Measurements from ENCODE around the gene DPY19L1.
"Not testable (repeated sequence)": the region's sequence is repeated elsewhere in the genome, so short reads cannot be mapped to it uniquely, and the experiment has no call there.

DPY19L1 gene

GRCh38 chr7:35019801-35020200 lies 17.5 kb downstream of the DPY19L1 start:
- no peak overlapping the region for H3K27ac ChIP-seq (ENCODE audit: insufficient read depth, low read length, poor library complexity, severe bottlenecking)
- no peaks in the 10 kb centered on the region for H3K27me3 ChIP-seq (replicated peaks; ENCODE audit: control insufficient read depth, insufficient read depth, low read length, poor library complexity, severe bottlenecking)
- no peak overlapping the region for H3K4me3 ChIP-seq (ENCODE audit: insufficient read depth, low read depth, low read length, poor library complexity, severe bottlenecking)
- no peak for DNase-seq
- no peaks in the 10 kb centered on the region for H3K9me3 ChIP-seq (ENCODE audit: control insufficient read depth, low read length)
- peaks cover 4% of the 10 kb centered on the region for H3K36me3 ChIP-seq (ENCODE audit: control insufficient read depth, insufficient read depth, low read length)
- no peaks in the 10 kb centered on the region for H3K4me1 ChIP-seq (ENCODE audit: control insufficient read depth, insufficient read depth, low read length, poor library complexity, severe bottlenecking)

- no peaks in the 10 kb centered on the region for H3K9me3 ChIP-seq (ENCODE audit: control insufficient read depth, low read length)
- no peak overlapping the region for H3K27ac ChIP-seq (ENCODE audit: insufficient read depth, low read length, poor library complexity, severe bottlenecking)
- DNase-seq, result no peak
- H3K27me3 ChIP-seq (replicated peaks; ENCODE audit: control insufficient read depth, insufficient read depth, low read length, poor library complexity, severe bottlenecking), result no peaks in the 10 kb centered on the region
- H3K36me3 ChIP-seq (ENCODE audit: control insufficient read depth, insufficient read depth, low read length), result peaks cover 4% of the 10 kb centered on the region
- H3K4me1 ChIP-seq (ENCODE audit: control insufficient read depth, insufficient read depth, low read length, poor library complexity, severe bottlenecking), result no peaks in the 10 kb centered on the region
- no peak overlapping the region for H3K4me3 ChIP-seq (ENCODE audit: insufficient read depth, low read depth, low read length, poor library complexity, severe bottlenecking)
Measured at GRCh38 chr7:35019179-35019729, 18.0 kb downstream of the DPY19L1 start.

GRCh38 chr7:35015346-35015859 lies 21.9 kb downstream of the DPY19L1 start:
- no peak for DNase-seq
- Histone ChIP-seq H3K9me3 (ENCODE audit: control insufficient read depth, low read length) (no peaks in the 10 kb centered on the region), H3K27me3 (replicated peaks; ENCODE audit: control insufficient read depth, insufficient read depth, low read length, poor library complexity, severe bottlenecking) (no peaks in the 10 kb centered on the region), H3K4me1 (ENCODE audit: control insufficient read depth, insufficient read depth, low read length, poor library complexity, severe bottlenecking) (no peaks in the 10 kb centered on the region), H3K27ac (ENCODE audit: insufficient read depth, low read length, poor library complexity, severe bottlenecking) (no peak overlapping the region), H3K36me3 (ENCODE audit: control insufficient read depth, insufficient read depth, low read length) (peaks cover 8% of the 10 kb centered on the region), H3K4me3 (ENCODE audit: insufficient read depth, low read depth, low read length, poor library complexity, severe bottlenecking) (no peak overlapping the region)

DNA sequence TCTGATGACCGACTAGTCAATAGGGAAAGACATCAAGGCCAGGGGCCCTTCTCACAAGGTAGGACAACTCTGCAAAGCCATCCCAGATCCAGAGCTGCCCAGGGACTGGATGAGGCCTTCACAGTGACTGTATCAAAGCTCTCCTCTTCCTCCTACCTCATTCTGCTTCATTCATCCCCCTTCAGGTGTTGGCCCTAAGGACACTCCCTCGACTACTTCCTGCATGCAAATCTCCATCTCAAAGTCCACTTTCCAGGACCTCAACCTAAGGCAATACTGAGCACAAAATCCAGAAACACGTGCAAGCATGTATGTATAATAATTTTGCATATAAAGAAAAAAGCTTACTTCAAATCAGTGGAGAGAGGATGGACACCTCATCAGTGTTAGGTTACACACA lies 25.1 kb downstream of the DPY19L1 start:
- no peaks in the 10 kb centered on the region for H3K9me3 ChIP-seq (ENCODE audit: control insufficient read depth, low read length)
- no peak overlapping the region for H3K4me3 ChIP-seq (ENCODE audit: insufficient read depth, low read depth, low read length, poor library complexity, severe bottlenecking)
- no peak for DNase-seq
- no peaks in the 10 kb centered on the region for H3K27me3 ChIP-seq (replicated peaks; ENCODE audit: control insufficient read depth, insufficient read depth, low read length, poor library complexity, severe bottlenecking)
- H3K4me1 ChIP-seq (ENCODE audit: control insufficient read depth, insufficient read depth, low read length, poor library complexity, severe bottlenecking), result no peaks in the 10 kb centered on the region
- H3K36me3 ChIP-seq (ENCODE audit: control insufficient read depth, insufficient read depth, low read length), result peaks cover 8% of the 10 kb centered on the region
- H3K27ac ChIP-seq (ENCODE audit: insufficient read depth, low read length, poor library complexity, severe bottlenecking), result no peak overlapping the region

DNA sequence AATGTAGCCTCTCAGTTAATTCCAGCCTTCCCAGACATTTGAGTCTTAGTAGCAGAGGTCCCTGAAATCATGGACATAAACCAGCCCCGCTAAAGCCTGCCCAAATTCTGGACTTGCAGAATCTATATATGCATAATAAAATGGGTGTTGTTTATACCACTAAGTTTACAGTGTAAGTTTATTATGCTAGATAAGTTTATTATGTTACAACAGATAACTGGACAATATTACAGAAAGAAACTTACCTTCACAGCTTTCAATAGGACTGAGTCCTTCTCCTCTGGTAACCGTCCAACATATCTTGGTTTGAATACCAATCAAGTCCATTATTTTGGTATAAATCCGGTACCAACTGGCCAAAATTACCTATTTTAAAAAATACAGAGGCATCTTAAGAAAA lies 26.2 kb downstream of the DPY19L1 start:
- H3K27ac ChIP-seq (ENCODE audit: insufficient read depth, low read length, poor library complexity, severe bottlenecking), result no peak overlapping the region
- H3K4me1 ChIP-seq (ENCODE audit: control insufficient read depth, insufficient read depth, low read length, poor library complexity, severe bottlenecking), result no peaks in the 10 kb centered on the region
- H3K4me3 ChIP-seq (ENCODE audit: insufficient read depth, low read depth, low read length, poor library complexity, severe bottlenecking), result no peak overlapping the region
- no peaks in the 10 kb centered on the region for H3K9me3 ChIP-seq (ENCODE audit: control insufficient read depth, low read length)
- no peak for DNase-seq
- H3K36me3 ChIP-seq (ENCODE audit: control insufficient read depth, insufficient read depth, low read length), result peaks cover 4% of the 10 kb centered on the region
- no peaks in the 10 kb centered on the region for H3K27me3 ChIP-seq (replicated peaks; ENCODE audit: control insufficient read depth, insufficient read depth, low read length, poor library complexity, severe bottlenecking)

DNA sequence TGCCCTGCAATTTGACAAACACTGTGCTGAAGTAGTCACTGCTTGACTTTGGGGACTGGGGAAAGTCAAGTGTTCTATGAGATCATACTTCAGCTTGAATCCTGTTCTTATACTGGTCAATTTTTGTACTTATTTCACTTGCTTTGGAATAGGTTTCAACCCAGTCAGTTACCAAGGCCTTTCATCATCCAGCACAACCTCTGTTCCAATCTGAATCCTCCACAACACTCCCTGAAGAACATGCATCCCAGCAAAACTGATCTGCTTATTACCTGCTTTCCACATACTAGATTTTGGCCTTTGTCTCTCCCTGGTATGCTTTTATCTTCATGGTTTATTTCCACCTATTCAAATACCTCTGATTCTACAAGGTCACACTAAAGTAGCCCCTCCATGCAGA lies 29.5 kb downstream of the DPY19L1 start:
- no peak overlapping the region for H3K4me3 ChIP-seq (ENCODE audit: insufficient read depth, low read depth, low read length, poor library complexity, severe bottlenecking)
- no peaks in the 10 kb centered on the region for H3K27me3 ChIP-seq (replicated peaks; ENCODE audit: control insufficient read depth, insufficient read depth, low read length, poor library complexity, severe bottlenecking)
- no peaks in the 10 kb centered on the region for H3K4me1 ChIP-seq (ENCODE audit: control insufficient read depth, insufficient read depth, low read length, poor library complexity, severe bottlenecking)
- H3K9me3 ChIP-seq (ENCODE audit: control insufficient read depth, low read length), result no peaks in the 10 kb centered on the region
- DNase-seq, result no peak
- H3K27ac ChIP-seq (ENCODE audit: insufficient read depth, low read length, poor library complexity, severe bottlenecking), result no peak overlapping the region
- H3K36me3 ChIP-seq (ENCODE audit: control insufficient read depth, insufficient read depth, low read length), result peaks cover 4% of the 10 kb centered on the region

GRCh38 chr7:35004531-35005095 lies 32.7 kb downstream of the DPY19L1 start:
- DNase-seq, result no peak
- Histone ChIP-seq H3K27me3 (replicated peaks; ENCODE audit: control insufficient read depth, insufficient read depth, low read length, poor library complexity, severe bottlenecking) (no peaks in the 10 kb centered on the region), H3K4me3 (ENCODE audit: insufficient read depth, low read depth, low read length, poor library complexity, severe bottlenecking) (no peak overlapping the region), H3K9me3 (ENCODE audit: control insufficient read depth, low read length) (no peaks in the 10 kb centered on the region), H3K27ac (ENCODE audit: insufficient read depth, low read length, poor library complexity, severe bottlenecking) (no peak overlapping the region), H3K36me3 (ENCODE audit: control insufficient read depth, insufficient read depth, low read length) (no peaks in the 10 kb centered on the region), H3K4me1 (ENCODE audit: control insufficient read depth, insufficient read depth, low read length, poor library complexity, severe bottlenecking) (no peaks in the 10 kb centered on the region)

DNA sequence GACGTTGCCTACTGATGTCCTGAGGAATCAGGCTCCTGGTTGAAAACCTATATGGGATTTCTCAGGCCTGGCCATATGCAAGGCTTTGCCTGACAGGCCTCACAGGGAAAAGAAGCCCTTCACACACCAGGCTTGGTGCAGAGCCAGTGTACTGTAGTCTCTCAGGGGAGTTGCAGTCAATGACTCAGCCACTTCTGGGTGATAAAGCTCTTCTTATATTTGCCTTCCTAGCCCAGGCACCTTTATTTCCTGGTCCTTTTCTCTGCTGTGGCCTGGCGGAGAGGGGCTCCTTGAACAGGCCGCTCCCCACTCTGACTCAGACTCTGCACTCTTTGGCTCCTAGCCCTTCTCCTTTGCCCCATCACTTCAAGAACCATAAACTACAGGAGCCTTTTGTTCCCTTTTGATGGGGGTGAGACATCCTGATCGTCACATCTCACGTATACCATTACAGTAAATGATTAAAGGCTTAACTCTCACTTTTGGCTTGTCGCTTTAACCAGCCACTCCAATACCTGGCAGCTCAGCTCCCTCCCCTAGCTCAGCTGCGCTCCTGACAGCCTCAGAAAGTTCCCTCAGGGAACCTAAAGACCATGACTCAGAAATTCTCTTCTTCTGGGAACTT lies 33.5 kb downstream of the DPY19L1 start:
- Histone ChIP-seq H3K27ac (ENCODE audit: insufficient read depth, low read length, poor library complexity, severe bottlenecking) (no peak overlapping the region), H3K36me3 (ENCODE audit: control insufficient read depth, insufficient read depth, low read length) (no peaks in the 10 kb centered on the region), H3K4me1 (ENCODE audit: control insufficient read depth, insufficient read depth, low read length, poor library complexity, severe bottlenecking) (no peaks in the 10 kb centered on the region), H3K9me3 (ENCODE audit: control insufficient read depth, low read length) (no peaks in the 10 kb centered on the region), H3K27me3 (replicated peaks; ENCODE audit: control insufficient read depth, insufficient read depth, low read length, poor library complexity, severe bottlenecking) (no peaks in the 10 kb centered on the region), H3K4me3 (ENCODE audit: insufficient read depth, low read depth, low read length, poor library complexity, severe bottlenecking) (no peak overlapping the region)
- DNase-seq, result no peak

- not testable (repeated sequence) for DNase-seq; H3K9me3 ChIP-seq (ENCODE audit: control insufficient read depth, low read length); H3K27ac ChIP-seq (ENCODE audit: insufficient read depth, low read length, poor library complexity, severe bottlenecking); H3K4me3 ChIP-seq (ENCODE audit: insufficient read depth, low read depth, low read length, poor library complexity, severe bottlenecking); H3K4me1 ChIP-seq (ENCODE audit: control insufficient read depth, insufficient read depth, low read length, poor library complexity, severe bottlenecking); H3K27me3 ChIP-seq (replicated peaks; ENCODE audit: control insufficient read depth, insufficient read depth, low read length, poor library complexity, severe bottlenecking); H3K36me3 ChIP-seq (ENCODE audit: control insufficient read depth, insufficient read depth, low read length)
Measured at GRCh38 chr7:35003177-35003650, 34.1 kb downstream of the DPY19L1 start.

DNA sequence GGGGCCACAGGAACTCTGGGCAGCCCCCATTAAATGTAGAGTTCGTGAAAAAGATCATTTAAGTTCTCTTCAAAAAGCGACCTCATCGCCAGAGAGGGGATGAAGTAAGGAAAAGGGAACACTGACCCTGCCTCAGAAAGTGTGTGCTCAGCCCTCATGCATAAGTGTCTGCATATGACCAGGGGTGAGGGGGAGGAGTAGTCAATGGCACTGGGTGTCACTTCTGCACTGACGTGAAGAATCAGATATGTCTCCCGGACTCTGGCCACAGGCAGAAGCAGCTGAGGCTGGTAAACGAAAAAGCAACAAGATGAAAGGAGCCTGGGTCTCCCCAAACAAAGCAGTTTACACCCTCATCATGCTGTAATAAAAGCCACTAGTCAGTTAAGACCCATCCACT lies 39.0 kb downstream of the DPY19L1 start:
- not testable (repeated sequence) for H3K4me1 ChIP-seq (ENCODE audit: control insufficient read depth, insufficient read depth, low read length, poor library complexity, severe bottlenecking); DNase-seq; H3K9me3 ChIP-seq (ENCODE audit: control insufficient read depth, low read length); H3K4me3 ChIP-seq (ENCODE audit: insufficient read depth, low read depth, low read length, poor library complexity, severe bottlenecking); H3K36me3 ChIP-seq (ENCODE audit: control insufficient read depth, insufficient read depth, low read length); H3K27ac ChIP-seq (ENCODE audit: insufficient read depth, low read length, poor library complexity, severe bottlenecking); H3K27me3 ChIP-seq (replicated peaks; ENCODE audit: control insufficient read depth, insufficient read depth, low read length, poor library complexity, severe bottlenecking)
